Right lung (tissue), 5 donors: ENCODE measurements around the gene KRT20. TPM values are rescaled to one million over a fixed set of nuclear protein-coding genes. Genes with fewer than 3 reads are reported as not detected.

Experiments
- DNase-seq, 2 donors: peaks; one replicate each; pipeline ENCODE4 v3.0.0-alpha.2; 2013
- polyA plus RNA-seq, 5 donors: library from polyadenylated mRNA; unstranded; fragments of 120-200 nt; gene quantifications; one replicate each; pipeline versions ENCODE4 v1.2.1 to v1.2.3, GENCODE V29; 2013; ENCODE audit warnings: inconsistent platforms in 1 of 5, low replicate concordance in 1 of 5; ENCODE audit not compliant: insufficient read length in 5 of 5, insufficient read depth in 1 of 5

The KRT20 gene
- polyA plus RNA-seq, 5 donors, result not detected

DNA sequence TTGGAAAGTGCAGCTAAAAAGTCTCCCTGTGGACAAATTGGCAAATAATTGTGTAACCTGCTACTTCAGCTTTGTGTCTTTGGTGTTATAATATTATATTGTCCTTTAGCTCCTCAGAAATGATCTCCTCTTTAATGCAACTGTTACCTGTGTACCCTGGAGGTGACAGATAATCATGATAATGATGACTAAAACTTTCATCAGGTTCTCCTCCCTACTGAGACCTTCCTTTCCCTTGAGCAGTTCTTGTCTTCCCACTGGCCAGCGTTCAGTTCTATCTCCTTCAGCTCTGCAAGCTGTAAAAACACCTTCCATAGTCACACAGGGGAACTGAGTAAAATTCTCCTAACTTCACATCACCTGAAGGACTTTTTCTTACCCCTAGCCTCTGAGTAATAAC, 32.7 kb downstream of the KRT20 start:
- DNase-seq, result no peak

DNA sequence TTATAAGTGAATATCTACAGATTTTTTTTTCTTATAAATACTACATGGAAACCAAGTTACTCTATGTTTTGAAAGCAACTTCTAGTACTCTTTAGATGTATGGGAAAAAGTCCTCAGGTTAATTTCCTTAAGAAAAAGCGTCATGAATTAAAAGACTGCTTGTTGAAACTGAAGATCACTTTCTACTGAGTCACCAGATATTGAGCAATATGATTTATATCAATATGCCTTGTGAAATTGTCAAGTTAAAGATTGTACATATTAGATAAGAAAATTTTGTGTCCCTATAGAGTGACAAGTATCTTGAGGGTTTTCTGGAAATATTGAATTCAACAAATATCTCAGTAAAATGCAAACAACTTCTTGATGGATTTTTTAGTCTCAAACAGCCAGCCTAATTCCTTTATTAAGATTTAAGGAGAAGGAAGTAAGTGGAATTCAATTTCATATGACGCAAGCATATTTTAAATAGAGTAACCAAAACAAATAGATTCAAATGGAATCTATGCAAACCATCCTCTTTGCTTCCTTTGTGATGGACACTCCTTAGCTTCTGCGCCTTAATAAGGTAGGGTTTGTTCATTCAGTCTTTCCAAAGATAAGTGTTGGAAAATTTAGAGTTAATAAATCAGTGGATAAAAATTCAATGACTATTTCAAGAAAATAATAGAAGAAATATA, 34.6 kb downstream of the KRT20 start:
- DNase-seq, result no peak

DNA sequence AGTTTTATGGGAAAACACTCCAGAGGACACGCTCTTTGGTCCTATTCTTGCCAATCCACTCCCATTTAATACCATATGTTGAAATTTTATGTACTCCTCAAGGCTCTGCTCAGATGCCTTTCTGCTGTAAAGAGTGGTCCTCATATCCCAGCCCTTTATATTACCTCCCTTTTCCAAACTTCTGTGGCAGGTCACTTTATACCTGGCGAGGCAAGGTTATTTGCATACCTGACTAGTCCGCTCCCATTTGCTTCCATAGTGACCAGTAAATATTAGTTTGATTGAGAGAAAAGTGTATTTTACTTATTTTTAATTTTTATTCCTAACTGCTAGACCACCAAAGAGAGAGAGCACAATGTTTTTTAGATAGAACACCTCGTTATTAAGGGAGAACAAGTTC, 35.3 kb downstream of the KRT20 start:
- no peak for DNase-seq

DNA sequence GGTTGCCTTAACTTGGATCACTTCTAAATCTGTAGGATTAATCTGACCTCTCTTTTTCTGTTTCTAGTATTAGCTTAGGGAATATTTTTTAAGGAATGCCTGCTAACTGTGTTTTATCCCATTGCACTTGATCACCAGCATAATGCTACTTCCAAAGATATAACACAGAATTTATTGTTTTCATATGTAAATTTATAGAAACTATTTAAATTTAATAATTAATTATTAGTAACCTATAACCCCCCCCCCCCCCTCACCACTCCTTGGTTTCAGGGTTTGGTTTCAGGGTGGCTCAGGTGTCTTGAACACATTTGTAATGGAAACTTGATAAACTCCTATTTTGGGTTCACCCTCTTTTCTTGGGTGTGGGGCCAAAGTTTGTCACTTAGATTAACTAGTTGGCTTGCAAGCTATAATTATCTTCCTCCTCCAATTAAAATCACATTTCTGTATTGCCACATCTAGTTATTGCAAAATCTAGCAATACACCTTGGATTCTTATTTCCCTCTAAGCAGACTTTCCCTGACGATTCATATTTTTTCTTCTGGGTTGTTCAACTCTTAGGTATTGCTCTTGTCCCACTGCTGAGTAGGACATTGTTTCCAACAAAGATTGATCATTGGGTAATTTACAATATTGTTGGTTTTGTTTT, 36.3 kb downstream of the KRT20 start:
- DNase-seq, result no peak

DNA sequence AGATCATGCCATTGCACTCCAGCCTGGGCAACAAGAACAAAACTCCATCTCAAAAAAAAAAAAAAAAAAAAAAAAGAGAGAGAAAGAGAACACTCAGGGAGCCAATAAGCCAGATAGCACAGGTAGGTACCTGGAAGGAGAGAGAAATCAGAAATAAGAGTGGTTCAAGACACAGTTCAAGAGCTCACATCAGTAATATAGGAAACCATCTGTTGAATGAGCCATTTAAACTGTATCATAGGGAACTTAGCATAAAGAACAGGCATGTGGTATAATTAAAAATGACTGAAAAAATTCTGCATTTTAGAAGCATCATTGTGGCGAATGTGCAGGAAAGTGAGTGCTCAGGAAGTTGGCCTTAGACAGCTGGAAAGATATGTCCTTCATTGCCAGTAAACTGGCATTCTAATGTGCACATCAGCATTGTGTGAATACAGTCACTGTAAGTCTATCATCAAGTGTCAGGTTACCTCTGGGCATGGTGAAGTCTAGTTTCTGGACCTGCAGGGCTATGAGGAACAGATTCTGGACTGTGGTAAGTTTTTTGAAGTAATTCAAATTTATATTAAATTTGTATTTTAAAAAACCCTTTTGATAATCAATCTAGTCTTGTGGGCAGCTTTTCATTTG, 38.4 kb downstream of the KRT20 start:
- no peak for DNase-seq

DNA sequence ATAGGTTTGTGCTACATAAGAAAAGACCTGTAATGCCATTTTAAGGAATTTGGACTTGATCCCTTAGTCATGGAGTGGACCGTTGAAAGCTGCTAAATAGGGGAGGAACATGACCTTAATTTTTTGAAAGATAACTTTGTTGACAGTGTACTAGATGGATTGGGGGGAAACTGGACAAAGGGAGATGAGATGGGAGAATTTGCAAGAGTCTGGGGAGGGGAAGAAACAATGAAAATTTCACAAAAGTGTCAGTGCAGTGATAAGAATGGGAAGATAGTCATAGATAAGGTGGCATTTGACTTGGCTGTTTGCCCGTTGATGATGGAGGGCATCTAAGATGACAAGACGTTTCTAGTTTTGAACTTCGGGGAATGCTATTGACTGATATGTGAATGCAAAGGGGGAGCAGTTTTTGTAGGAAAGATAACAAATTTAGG, 40.4 kb downstream of the KRT20 start:
- DNase-seq, result no peak

DNA sequence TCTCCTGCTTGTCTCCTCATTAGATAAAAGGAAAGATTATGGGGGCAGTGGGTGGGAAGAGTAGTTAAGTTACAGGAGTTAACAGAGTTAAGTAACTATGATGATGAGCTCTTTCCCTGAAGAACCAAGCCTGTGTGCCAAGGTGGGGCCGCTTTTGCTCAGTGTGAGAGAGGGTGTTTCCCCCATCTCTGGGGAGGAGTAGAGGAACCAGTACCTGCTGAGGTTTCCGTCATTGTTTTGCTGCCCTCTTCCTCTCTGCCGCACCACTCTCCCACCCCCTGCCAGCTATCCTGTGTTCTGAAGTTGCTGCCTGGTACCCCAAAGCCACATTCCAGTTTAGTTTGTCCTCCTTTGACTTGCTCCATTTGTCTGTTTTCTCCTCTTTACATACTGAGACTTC, 41.8 kb downstream of the KRT20 start:
- no peak for DNase-seq

DNA sequence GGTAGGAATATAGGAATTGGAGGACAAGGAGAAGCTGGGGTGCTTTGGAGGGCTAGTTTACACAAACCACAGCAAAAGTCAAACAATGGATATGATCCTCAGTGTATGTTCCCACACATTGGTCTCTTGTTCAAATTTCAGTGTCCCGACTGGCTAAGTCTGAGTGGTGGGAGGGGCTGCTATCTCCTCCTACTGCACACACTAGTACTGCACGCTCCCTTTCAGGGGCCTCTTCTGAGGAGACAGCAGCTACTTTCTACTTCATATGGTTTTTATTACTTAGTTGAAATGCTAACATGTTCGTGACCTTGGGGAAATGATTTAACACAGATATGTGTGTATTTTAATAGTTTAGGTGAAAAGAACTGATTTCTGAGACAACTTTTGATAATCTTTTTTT, 43.8 kb downstream of the KRT20 start:
- DNase-seq, result no peak

DNA sequence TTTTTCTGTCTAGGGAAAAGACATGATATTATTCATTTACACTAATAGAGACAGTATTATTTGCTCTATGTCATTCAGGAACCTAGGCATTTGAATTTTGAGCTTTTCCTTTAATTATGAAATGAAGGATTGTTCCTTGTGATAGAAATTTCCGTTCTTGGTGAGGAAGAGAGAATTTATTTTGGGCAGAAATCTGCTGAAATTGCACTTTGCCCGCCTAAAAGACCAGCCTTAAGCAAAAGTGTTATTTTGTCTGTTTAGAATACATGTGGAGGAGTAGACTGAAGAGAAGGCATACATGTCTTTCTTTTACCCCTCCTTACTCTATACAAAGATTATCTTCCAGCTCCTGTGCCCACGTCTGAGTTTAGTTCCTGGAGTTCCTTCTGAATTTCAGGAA, 45.8 kb downstream of the KRT20 start:
- DNase-seq, result no peak

DNA sequence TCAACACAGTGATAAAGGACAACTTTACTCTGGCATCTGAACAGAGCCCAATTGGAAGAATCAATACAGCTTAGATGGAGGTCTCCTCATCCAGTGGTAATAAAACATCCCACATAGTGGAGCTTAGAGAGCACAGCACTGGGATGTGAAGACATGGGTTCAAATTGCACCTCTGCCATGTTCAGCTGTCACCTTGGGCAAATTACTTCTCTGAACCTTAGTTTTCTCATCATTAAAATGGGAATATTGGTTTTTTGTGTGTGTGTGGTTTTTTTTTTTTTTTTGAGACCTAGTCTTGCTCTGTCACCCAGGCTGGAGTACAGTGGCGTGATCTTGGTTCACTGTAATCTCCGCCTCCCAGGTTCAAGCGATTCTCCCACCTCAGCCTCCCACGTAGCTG, 49.0 kb downstream of the KRT20 start:
- DNase-seq, result no peak

DNA sequence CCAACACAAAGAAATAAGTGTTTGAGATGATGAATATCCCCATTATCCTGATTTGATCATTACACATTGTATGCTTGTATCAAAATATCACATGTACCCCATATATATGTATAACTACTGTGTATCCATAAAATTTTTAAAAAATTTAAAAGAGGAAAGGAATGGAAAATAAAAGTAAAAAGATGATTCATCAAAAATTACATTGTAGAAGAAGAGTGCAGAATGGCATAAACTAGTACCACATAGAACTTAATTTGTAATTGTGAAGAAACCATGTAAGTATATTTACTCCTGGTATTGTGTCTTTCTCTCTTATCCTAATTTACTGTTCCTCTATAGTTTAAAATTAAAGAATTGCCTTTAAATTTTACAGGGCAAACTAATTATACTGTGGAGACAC, 51.2 kb downstream of the KRT20 start:
- no peak for DNase-seq

DNA sequence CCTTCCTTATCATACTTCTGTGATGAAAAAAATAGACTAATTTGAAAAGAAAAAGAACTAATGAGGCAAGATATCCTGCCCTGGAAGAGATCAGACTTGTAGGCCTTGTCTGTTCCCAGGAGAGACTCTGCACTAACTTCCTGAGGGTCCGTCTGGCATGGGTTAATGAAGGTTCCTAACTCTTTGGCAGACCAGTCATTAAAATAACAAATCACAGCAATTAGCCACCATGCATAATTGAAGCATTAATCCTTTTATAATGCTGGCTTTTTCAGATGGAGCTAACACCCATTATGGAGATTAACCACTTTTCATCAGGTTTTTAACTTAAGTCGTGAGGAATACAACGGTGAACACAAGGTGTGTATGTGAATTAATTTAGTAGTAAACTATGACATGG, 52.2 kb downstream of the KRT20 start:
- DNase-seq, result no peak

DNA sequence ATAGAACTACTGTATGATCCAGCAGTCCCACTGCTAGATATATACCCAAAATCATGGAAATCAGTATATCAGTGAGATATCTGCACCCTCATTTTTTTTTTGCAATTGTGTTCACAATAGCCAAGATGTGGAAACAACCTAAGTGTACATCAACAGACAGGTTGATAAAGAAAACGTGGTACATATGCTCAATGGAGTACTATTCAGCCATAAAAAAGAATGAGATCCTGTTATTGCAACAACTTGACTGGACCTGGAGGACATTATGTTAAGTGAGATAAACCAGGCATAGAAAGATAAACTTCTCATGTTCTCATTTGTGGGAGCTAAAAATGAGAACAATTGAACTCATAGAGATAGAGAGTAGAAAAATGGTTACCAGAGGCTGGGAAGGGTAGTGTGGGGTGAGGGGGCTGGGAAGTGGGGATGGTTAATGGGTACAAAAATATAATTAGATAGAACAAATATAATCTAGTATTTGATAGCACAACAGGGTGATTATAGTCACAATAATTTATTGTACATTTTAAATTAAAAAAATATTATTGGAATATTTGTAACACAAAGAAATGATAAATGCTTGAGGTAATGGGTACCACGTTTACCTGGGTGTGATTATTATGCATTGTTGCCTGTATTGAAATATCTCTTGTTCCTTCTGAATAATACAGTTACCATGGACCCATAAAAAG, 54.8 kb downstream of the KRT20 start:
- DNase-seq, result no peak

DNA sequence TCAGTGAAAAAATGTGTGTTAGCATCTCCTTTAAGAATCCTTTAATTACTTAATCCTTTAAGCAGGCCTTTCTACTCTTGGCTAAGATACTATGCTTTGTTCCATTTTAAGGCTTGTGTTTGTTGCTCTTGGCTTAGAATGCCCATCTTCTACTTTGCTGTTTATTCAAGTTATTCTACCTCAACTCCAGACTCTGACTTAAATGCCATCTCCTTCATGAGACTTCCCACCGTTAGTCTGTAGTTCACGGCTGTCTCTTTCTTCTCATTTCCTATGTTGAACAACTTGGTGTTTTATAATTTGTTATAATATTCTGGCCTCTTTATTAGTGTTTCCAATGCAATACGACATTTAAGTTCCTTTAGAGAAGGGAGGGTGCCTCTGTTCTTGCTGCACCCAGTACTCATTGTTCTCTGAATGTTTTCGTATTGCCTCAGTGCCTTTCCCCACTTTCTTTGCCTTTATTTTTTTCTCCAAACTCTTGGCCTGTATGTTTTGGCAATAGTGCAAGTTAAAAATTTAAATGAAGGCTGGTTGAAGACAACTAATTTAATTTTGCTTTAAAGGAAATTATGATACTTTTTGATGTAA, 56.5 kb downstream of the KRT20 start:
- DNase-seq, result no peak

DNA sequence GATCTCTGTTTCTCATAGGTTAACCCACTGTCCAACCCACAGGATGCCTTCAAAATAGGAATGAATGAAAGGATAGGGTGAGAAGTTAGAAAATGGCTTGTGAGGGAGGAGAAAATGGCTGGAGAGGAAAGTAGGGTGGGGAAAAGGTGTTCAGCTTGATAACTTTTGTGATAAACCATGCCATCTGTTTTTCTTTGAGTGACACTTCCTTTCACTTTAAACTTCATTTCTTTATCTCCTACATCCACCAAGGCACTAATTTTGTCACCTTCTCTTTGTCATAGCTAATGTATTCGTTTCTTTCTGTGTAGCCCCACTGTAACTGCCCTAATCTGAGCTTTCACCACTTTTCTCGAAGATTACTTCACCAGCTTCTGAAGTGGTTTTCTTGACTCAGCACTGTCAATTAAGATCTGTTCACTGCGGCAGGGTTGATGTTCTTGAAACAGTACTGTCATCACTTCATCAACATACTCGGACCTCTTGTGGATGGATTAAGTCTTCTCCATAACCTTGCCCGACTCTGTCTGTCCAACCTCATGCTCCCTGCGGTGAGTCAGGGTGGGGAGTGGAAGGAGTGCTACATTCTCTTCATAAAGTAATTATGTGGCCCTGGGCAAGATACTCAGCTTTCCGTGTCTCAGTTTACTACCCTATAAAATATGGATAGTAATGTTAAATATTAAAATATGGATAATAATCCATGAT, 57.1 kb downstream of the KRT20 start:
- DNase-seq, result no peak

Other genes starting within 250 kb of the KRT20 start
- gene SMARCE1, start 237.4 kb downstream of the KRT20 start, polyA plus RNA-seq, result 100 to 1,000 TPM; 223 to 279 (median 246) TPM
- gene KRT222, start 220.1 kb downstream of the KRT20 start, polyA plus RNA-seq, result under 1 TPM; 0.33 to 0.80 (median 0.36) TPM
- under 1 TPM in 1 of 5 donors, not detected in 4; 0.10 TPM for gene KRT24, start 181.5 kb downstream of the KRT20 start, polyA plus RNA-seq
- not detected for gene KRT25, start 129.9 kb downstream of the KRT20 start, polyA plus RNA-seq
- gene KRT26, start 113.0 kb downstream of the KRT20 start, polyA plus RNA-seq, result not detected
- gene KRT27, start 102.7 kb downstream of the KRT20 start, polyA plus RNA-seq, result under 1 TPM in 4 of 5 donors, not detected in 1; 0.10 to 0.43 (median 0.34) TPM
- not detected for gene KRT28, start 85.3 kb downstream of the KRT20 start, polyA plus RNA-seq
- gene KRT10, start 62.6 kb downstream of the KRT20 start, polyA plus RNA-seq, result 10 to 100 TPM; 27.5 to 58.8 (median 45.4) TPM
- gene KRT12, start 18.0 kb downstream of the KRT20 start, polyA plus RNA-seq, result under 1 TPM in 3 of 5 donors, not detected in 2; 0.06 to 0.14 (median 0.13) TPM
- gene KRT23, start 52.4 kb upstream of the KRT20 start, polyA plus RNA-seq, result under 1 TPM in 3 of 5 donors, not detected in 2; 0.18 to 0.35 (median 0.21) TPM
- under 1 TPM in 1 of 5 donors, not detected in 4; 0.35 TPM for gene KRT39, start 81.7 kb upstream of the KRT20 start, polyA plus RNA-seq
- under 1 TPM in 2 of 5 donors, not detected in 3; 0.06 to 0.70 TPM for gene KRT40, start 99.1 kb upstream of the KRT20 start, polyA plus RNA-seq
- gene KRTAP3-3, start 108.9 kb upstream of the KRT20 start, polyA plus RNA-seq, result not detected
- not detected for gene KRTAP3-2, start 114.7 kb upstream of the KRT20 start, polyA plus RNA-seq
- not detected for gene KRTAP3-1, start 123.9 kb upstream of the KRT20 start, polyA plus RNA-seq
- gene KRTAP1-5, start 142.0 kb upstream of the KRT20 start, polyA plus RNA-seq, result not detected
- gene KRTAP1-4, start 145.0 kb upstream of the KRT20 start, polyA plus RNA-seq, result not detected
- gene KRTAP1-3, start 149.6 kb upstream of the KRT20 start, polyA plus RNA-seq, result not detected
- not detected for gene KRTAP1-1, start 156.2 kb upstream of the KRT20 start, polyA plus RNA-seq
- not detected for gene KRTAP2-1, start 162.1 kb upstream of the KRT20 start, polyA plus RNA-seq
- gene KRTAP2-2, start 170.0 kb upstream of the KRT20 start, polyA plus RNA-seq, result not detected
- gene KRTAP2-3, start 174.9 kb upstream of the KRT20 start, polyA plus RNA-seq, result not detected
- gene KRTAP2-4, start 180.6 kb upstream of the KRT20 start, polyA plus RNA-seq, result not detected
- gene KRTAP4-7, start 198.9 kb upstream of the KRT20 start, polyA plus RNA-seq, result not detected
- not detected for gene KRTAP4-8, start 212.9 kb upstream of the KRT20 start, polyA plus RNA-seq
- not detected for gene KRTAP4-16, start 217.0 kb upstream of the KRT20 start, polyA plus RNA-seq
- gene KRTAP4-9, start 220.1 kb upstream of the KRT20 start, polyA plus RNA-seq, result not detected
- gene KRTAP4-11, start 233.1 kb upstream of the KRT20 start, polyA plus RNA-seq, result under 1 TPM in 1 of 5 donors, not detected in 4; 0.13 TPM
- not detected for gene KRTAP4-12, start 238.9 kb upstream of the KRT20 start, polyA plus RNA-seq